HG03039 (cell line): ENCODE data around the gene ST6GALNAC2.
"Not testable (repeated sequence)": the region's sequence is repeated elsewhere in the genome, so short reads cannot be mapped to it uniquely, and the experiment has no call there.

Source experiments
- ATAC-seq: cut with Tn5 transposase; IDR thresholded peaks from one replicate; pipeline ENCODE4 v1.9.1; 2021; ENCODE audit warnings: mild to moderate bottlenecking, moderate library complexity; ENCODE audit not compliant: unreplicated experiment

Gene ST6GALNAC2

DNA sequence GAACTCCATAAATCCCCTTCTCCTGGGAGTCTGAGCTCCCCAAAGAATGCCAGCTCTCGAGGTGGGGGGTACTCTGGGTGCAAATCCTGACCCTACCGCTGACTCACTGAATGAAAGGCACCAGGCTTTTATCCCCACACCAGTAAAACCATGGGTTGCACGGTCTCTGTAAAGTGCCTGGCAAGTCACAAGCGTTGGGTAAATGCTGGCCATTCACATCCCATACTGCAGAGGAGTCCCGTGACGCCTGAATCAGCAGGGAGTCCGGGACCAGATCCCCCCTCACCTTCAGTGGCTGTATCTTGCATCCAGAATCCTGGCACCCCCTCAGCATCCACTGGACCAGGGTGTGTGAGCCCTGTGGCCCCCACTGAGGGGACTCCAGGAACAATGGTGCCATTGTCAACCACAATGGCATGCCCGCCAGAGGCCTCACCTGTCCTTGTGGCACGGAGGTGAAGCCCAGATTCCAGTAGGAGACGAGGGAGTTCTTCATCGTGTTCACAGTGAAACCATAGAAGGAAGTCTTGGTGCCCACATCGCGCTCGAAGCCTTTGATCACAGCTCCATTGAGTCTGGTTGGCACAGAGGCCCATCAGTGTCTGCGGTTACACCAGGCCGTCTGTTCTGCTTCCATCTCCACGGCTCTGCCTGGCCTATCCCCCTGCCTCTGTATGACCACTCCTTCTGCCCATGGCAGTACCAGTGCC, 13.3 kb downstream of the ST6GALNAC2 start:
- ATAC-seq, result no peak

DNA sequence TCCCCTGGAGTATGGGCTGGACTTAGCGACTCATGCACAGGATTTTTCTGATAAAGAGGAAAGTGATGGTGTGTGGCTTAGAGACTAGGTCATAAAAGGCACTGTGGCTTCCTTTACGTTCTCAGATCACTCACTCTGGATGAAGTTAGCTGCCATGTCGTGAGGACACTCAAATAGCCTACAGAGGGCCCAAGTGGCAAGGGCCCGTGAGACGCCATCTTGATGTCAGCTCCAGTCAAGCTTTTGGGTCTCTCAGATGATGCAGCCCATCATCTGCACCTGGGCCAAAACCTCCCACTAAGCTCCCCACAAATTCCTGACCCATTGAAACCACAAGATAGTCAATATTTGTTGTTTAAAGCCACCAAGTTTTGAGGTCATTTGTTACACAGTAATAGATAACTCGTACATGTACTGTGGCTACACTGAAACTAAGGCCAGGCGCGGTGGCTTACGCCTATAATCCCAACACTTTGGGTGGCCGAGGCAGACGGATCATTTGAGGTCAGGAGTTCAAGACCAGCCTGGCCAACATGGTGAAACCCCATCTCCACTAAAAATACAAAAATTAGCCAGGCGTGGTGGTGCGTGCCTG, 14.7 kb downstream of the ST6GALNAC2 start:
- no peak for ATAC-seq

DNA sequence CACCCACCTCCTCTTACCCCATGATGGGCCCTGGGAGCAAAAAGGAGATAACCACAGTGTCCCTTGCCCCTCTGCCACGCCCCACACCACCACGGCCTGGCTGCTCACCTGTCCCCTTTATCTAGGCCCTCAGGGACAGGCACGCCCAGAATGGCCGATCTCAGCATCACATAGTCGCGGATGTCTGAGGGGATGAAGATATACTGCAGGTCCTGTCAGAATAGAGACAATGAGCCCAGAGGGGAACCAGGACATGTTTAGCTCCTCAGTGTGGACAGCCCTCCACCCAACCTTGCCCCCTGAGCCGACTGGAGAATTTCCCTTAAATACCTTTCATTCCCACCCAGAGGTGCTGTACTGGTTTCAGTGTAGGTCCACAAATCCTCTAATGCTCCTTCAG, 15.2 kb downstream of the ST6GALNAC2 start:
- ATAC-seq, result no peak

DNA sequence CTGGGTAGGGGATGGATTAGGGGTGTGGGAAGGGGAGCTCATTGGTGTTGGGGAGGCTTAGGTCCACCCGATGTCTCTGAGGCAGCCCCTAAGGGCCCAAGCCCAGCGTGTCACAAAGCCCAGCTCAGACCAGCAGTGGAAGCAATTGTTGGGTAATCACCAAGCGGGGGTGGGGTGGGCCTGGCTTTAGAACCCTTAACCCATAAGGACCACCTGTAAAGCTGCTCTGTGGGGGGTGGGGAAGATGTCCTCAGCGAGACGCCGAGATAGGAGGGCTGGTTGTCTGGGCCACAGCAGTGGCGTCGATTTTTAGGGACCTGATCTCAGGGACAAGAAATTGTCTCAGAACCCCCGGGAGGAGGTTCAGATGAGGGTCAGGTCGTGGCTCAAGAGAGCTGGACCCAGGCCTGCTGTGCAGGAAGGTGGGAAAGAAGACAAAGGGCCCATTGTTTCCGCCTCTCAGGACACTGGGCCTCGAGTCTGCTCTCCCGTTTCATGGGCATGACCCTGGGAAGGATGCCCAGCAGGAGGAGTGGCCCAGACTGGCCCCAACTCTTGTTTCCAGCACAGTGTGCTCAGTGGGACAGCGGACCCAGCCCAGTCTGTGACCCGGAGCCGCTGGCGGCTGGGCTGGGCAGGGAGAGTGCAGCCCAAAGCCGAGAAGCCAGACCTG, 15.9 kb downstream of the ST6GALNAC2 start:
- no peak for ATAC-seq

DNA sequence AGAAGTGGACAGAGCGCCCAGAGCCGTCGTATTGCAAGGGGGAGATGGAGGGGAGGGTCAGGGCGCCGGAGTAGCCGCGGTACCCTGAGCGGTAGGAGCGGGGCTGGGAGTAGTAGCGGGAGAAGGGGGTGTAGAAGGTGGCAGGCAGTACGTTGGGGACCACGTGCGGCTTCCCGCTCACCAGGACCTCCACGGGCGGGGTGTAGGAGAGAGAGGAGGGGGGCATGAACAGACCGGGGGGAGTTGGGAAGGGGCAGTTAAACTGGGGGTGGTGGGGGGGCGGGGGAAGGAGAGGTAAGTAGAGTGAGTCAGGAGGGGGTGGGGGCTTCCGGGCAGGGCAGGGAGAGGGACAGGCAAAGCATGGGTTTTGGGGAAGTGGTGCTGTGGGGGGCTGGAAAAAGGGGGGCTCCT, 16.8 kb downstream of the ST6GALNAC2 start:
- ATAC-seq, result no peak

DNA sequence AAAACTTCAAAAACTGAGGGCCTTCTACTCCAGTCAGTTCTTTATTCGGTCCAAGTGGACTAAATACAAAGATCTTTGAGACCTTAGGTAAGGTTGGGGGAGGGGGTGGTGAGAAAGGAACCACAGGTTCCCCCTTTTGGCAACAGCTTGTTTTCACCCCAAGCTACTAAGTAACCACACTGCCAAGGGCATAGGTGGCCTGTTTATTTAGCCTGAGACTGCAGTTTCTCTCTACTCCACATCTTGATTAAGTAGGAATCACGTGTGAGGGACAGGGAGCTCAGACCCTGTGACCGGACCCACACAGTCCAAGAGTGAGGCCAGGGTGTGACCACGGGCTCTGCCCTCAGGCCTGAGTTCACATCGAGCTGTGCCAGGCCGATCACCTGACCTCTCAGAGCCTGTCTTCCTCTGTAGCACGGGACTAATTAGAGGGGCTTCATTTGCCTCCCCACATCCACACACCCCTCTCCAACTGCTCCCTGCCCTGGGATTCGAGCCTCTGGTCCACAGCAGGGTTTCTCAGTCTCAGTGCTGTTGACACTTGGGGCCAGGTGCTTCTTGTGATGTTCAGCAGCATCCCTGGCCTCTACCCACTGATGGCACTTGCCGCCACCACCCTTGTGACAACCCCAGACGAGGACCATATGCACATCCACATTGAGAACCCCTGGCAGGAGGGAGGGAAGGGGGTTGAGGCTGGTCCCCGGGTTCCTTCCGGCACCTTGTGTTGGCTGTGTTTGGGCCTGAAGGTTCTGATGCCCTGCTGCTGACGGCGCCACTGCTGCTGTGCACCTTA, 17.8 kb downstream of the ST6GALNAC2 start:
- no peak for ATAC-seq

DNA sequence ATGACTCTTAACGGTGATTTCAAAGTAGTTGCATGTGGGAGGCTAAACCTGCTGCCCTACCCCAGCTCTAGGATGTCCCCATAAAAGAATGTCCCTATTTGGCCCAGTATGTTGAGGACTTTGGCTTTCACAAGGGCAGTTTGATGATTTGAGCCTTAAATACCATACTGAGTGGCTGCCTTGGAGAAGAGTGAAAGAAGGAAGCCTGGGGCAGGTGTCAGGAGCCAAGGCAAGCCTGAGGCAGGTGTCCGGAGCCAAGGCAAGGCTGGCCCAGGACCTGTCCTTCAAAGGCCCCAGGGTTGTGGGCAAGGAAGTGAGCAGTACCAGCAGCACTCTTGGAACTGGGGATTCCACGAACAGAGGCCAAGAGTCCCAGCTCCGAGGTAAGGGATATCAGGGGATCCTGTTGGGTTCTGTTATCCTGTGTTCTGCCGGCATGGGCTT, 18.6 kb downstream of the ST6GALNAC2 start:
- no peak for ATAC-seq

DNA sequence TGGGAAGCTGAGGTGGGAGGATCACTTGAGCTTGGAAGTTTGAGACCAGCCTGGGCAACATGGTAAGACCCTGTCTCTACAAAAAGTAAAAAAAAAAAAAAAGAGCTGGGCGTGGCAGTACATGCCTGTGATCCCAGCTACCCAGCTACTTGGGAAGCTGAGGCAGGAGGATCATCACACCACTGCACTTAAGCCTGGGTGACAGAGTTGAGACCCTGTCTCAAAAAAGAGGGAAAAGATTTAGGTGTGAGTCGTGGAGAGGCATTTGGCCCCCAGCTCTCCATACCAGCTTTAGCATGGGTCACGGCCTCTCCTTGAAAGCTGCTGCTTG, 19.1 kb downstream of the ST6GALNAC2 start:
- ATAC-seq, result no peak

DNA sequence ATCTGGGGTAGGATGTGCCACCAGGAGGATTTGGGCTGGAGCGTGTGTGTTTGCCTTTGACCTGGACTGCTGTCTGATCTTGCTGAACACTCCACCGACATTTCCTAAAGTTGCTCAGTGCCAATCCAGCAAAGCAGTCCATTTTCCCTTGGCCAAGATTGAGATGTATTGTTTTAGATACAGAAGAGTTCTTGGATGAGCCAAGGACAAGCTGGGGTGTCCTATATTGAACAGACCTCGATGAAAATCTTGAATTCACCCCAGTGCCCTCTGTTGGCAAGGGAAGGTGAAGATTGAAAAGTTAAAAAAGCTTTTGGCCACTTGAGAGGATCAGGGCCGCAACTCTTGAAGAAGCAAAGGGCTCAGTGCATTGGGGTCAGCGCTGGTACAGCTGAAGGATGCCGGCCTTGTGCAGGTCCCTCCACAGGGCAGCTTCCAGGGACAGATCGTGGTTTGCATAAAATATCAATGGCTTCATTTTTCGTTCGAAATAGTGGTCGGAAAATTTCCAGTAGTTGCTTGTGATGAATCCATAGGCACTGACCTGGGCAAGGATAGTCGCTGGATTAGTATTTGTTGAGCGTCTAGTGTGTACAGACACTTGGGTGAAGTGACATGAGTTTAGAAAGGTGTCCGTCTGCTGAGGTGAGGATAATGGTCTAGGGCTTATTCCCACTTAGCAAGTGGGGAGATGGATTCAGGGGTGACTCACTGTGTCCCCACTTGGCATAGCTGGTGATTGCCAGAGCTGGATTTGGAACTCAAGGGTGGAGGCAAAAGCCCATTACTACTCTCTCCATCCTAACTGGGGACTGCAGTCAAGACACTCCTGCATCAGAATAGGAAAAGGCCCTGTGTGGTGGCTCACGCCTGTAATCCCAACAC, 19.7 kb downstream of the ST6GALNAC2 start:
- ATAC-seq, result no peak

DNA sequence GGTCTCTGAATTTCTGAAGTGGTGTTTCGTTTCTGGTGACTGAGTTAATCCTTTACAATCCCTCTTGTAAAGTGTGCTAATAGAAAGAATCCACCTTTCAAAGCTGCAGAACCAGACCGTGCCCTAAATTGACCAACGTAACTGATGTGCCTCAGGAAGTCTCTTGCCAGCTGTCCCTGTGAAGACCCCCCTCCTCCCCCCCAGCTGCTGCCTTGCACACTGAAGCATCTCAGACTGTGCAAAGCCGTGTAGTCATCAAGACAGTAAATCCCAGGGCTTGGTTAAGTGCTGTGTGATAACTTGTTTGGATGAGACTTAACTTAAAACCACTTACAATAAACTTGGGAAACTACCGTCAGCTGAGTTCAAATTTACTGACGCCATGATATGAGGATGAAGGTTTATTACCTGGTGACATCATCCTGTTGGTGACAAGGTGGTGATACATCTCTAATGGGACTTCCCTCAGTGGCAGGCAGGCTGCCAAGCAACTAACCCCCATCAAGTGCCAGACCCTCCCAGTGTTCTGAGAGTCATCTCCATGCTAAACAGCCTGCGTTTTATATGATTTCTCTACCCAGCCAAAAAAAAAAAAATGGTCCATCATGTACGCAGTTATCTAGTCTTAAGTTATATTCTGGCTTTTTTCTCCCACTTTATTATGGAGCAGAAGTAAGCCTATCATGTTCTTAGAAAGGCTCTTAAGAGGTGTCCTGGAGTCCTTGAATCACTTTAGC, 20.5 kb downstream of the ST6GALNAC2 start:
- not testable (repeated sequence) for ATAC-seq

DNA sequence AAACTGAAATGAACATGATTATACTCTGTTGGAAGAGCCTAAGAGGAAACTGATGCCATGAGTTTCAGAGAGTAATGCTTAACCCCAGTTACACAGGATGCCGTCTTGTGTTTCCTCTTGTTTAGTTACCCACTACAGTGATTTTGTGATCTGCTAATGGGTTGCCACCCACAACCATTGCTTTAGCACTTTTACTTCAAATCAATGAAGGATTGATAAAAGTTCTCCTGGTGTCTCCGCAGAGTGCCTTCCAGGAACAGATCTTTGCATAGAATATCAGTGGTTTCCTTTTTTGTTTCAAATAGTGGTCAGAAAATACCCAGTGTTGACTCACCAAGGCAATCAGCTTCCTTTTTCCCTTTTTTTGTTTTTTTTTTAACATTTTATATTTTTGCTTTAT, 22.3 kb downstream of the ST6GALNAC2 start:
- not testable (repeated sequence) for ATAC-seq

DNA sequence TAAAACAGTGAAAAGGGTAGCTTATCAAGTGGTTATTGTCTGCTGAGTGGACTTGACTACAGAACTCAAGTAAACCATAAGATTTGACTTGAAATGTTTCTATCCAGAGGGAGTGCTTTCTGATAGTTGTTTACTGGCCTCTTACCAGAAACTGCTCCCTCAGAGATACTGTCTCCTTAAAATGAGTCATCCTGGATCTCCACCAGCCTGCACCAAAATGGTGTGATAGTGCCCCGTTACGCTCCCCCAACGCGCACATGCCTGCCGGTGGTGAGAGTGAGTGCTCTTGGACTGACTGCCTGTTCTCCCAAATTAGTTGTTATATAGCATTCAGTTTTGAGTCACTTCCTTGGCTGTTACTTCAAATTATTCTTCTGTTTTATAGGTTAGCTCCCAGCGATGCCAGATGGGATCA, 22.9 kb downstream of the ST6GALNAC2 start:
- ATAC-seq, result no peak

DNA sequence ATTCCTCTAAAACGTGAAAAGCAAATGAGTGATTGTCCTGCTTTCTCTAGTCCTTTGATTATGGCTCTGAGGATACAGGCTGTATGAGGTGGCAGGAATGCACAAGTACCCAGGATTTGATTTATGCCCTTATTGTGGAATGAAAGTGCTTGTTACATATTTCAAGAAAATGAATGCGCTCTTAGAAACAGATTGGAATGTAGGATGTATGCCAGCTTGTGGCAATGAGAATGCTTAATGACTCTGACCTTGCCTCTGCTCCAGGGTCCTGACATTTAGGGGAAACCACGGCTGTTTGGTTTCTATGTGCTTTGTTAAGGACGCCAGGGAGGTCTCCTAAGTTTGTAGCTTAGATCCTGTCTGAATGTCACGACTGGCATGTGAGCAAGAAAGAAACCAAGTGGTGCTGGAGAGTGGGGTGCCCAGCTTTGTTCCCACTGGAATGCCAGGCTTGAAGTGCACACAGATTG, 23.8 kb downstream of the ST6GALNAC2 start:
- ATAC-seq, result no peak

DNA sequence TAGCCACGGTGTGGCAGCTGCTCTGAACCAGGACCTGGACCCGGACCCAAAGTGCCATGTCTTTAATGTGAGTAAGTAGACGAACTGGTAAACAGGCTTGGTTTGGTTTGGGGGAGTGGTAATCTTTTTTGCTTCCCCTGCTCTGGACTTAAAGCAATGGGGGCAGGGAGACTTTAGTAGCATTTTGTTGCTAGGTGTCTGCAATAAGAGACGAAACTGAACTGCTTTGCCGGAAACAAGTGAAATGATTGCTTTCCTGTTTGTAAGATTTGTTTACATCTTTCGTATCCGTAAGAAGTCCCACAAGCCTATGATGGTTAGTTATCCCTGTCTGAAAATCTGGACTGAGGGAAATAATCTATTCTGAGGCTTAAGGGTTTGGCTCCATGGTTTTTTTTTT, 24.3 kb downstream of the ST6GALNAC2 start:
- ATAC-seq, result no peak

DNA sequence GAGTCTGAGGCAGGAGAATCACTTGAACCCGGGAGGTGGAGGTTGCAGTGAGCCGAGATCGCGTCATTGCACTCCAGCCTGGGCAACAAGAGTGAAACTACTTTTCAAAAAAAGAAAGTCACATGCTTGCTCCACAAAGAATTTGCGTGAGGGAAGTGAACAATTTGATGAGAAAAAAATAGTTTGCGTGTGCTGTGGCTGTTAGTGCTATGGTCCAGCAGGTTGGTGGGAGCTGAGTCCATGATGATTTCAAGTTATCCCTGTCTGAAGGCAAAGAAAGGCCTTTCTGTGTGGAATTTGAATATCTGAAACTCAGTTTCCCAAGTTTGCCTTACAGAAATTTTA, 24.8 kb downstream of the ST6GALNAC2 start:
- no peak for ATAC-seq

DNA sequence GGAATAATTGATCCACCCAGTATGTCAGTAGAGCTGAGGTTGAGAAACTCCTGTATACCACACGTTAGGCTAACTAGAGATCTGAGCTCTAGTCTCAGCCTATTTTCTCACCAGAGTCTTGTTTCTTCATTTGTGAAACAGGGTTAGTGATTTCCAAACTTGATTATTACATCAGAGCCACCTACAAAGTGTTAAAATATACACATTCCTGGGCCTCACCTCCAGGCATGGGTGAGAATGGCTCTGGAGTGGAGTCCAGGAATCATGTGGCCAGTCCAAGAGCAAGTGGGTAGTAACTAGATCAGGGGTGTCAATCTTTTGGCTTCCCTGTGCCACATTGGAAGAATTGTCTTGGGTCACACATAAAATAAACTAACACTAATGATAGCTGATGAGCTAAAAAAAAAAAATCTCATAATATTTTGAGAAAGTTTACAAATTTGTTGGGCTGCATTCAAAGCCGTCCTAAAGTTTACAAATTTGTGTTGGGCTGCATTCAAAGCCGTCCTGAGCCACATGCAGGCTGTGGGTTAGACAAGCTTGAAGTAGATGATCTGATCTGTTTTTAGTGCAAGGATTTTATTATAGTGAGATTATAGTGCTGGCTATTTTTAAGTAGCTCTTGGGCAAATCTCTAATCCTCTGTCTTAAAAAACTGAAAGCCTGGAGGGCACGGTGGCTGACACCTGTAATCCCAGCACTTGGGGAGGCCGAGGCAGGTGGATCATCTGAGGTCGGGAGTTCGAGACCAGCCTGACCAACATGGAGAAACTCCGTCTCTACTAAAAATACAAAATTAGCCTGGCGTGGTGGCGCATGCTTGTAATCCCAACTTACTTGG, 25.4 kb downstream of the ST6GALNAC2 start:
- no peak for ATAC-seq

DNA sequence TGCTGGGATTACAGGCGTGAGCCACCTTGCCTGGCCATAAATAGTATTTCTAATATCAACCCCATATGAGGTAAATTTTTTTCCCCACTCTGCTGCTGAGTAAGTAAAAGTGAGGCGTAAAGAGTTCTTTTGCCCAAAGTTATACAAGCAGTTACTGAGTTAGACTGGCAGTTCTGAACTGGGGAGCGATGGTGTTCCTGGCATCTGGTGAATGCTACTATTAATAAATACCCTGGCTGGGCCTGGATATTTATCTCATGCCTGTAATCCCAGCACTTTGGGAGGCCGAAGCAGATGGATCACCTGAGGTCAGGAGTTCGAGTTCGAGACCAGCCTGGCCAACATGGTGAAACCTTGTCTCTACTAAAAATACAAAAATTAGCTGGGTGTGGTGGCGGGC, 26.2 kb downstream of the ST6GALNAC2 start:
- ATAC-seq, result not testable (repeated sequence)

DNA sequence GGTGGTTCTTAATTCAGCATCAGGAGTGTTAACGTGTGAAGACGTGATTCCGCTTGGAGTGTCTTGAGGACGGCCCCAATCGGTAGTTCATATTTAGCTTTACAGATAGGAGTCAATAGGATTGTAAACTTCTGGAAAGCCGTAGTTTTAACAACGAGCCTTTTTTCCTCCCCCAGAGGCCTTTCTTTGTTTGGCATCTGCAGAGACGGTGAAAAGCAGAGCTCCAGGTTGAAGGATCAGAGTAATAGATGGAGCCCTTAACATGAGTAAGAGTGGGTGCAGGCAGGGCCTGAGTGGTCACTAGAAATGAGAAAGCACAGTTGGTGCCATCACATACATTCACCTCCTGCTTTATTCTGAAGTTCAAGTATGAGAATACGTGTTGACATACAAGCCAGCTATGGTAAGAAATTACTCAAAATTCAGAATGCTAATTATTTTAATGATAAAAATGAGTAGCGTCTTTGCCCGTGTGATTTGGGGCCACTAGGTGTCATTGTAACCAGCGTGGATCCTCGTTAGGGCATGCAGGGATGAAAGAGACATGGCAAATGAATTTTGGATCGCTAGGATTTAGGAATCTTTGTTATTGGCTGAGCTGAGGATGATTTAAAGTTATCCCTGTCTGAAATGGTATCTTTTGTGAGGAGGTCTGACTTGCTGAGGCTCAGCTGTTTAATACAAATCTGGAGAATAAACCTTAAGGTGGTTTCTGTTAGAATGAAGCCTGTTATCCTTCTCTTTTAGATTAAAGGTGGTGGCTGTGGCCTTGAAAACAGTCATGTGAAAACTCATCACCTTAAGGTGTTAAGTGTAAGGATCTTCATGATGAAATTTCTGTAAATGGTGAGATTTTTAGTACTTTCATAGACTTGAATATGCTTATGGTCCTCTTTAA, 27.2 kb downstream of the ST6GALNAC2 start:
- no peak for ATAC-seq
